K562 (cell line): ENCODE results near the gene ANAPC5. TPM values are rescaled to one million over a fixed set of nuclear protein-coding genes. Genes with fewer than 3 reads are reported as not detected.

ENCODE experiments used
- CHD2 ChIP-seq: IDR thresholded peaks from 2 replicates; pipeline ENCODE4 v1.6.1; 2011; ENCODE audit warnings: low read depth, low read length
- ELF1 ChIP-seq: fragments of 200-800 bp; sonication (Bioruptor generic); IDR thresholded peaks from 2 replicates; pipeline ENCODE4 v1.6.1; 2016; ENCODE audit warnings: missing genetic modification characterization, missing compliant biosample characterization
- ELK3 ChIP-seq: fragments of 450-650 bp; formaldehyde crosslinking; IDR thresholded peaks from 2 replicates; pipeline ENCODE4 v1.4.0; 2020; ENCODE audit warnings: mild to moderate bottlenecking
- FOXK1 ChIP-seq: sonication (generic); formaldehyde crosslinking; IDR thresholded peaks from 2 replicates; pipeline ENCODE4 v1.8.0; 2022; ENCODE audit warnings: missing genetic modification reagents, mild to moderate bottlenecking, borderline replicate concordance
- FUS ChIP-seq: fragments of 200-400 bp; formaldehyde crosslinking; optimal IDR thresholded peaks from 2 replicates; pipeline ENCODE3; 2017; ENCODE audit warnings: low read depth, low read length
- HEY1 ChIP-seq: fragments of 250-450 bp; sonication (Bioruptor Pico); IDR thresholded peaks from 2 replicates; pipeline ENCODE4 v1.5.0; 2020; ENCODE audit warnings: mild to moderate bottlenecking, moderate library complexity, borderline replicate concordance
- KDM1A ChIP-seq, 2 experiments: fragments of 450-650 bp; IDR thresholded peaks; 2 replicates each; pipeline ENCODE4 v1.6.1; 2016; ENCODE audit warnings: mild to moderate bottlenecking in 2 of 2
- MCM5 ChIP-seq: fragments of 450-650 bp; IDR thresholded peaks from 2 replicates; pipeline ENCODE4 v1.6.1; 2016; ENCODE audit warnings: low read depth
- NKRF ChIP-seq: fragments of 450-650 bp; IDR thresholded peaks from 2 replicates; pipeline ENCODE4 v1.6.1; 2016; ENCODE audit warnings: borderline replicate concordance
- PHF8 ChIP-seq: fragments of 200-600 bp; sonication (generic); IDR thresholded peaks from 2 replicates; pipeline ENCODE4 v1.6.1; 2012; ENCODE audit warnings: mixed run types, mild to moderate bottlenecking, inconsistent platforms, low read length, moderate library complexity, borderline replicate concordance
- PRDM10 ChIP-seq: fragments of 450-650 bp; IDR thresholded peaks from 2 replicates; pipeline ENCODE4 v1.6.1; 2018; ENCODE audit not compliant: partially characterized antibody
- PRMT5 ChIP-seq: sonication (generic); formaldehyde crosslinking; IDR thresholded peaks from 2 replicates; pipeline ENCODE4 v1.5.0; 2020; ENCODE audit warnings: missing genetic modification reagents
- RAD21 ChIP-seq, 2 experiments: fragments of 250-450 bp in 1 of 2; fragments of 450-650 bp in 1 of 2; sonication (Bioruptor Pico) in 1 of 2; formaldehyde crosslinking in 1 of 2; IDR thresholded peaks in 1 of 2; conservative IDR thresholded peaks in 1 of 2; 2 replicates each; pipeline versions ENCODE4 v1.4.0 to v1.8.0; 2020 to 2022; ENCODE audit warnings: mild to moderate bottlenecking in 2 of 2, moderate library complexity in 1 of 2
- RBM25 ChIP-seq: fragments of 200-400 bp; formaldehyde crosslinking; IDR thresholded peaks from 2 replicates; pipeline ENCODE4 v1.6.1; 2018; ENCODE audit warnings: low read length, low read depth, moderate library complexity; ENCODE audit not compliant: severe bottlenecking
- TCFL5 ChIP-seq: fragments of 250-450 bp; sonication (Bioruptor Pico); conservative IDR thresholded peaks from 2 replicates; pipeline ENCODE4 v1.6.1; 2021; ENCODE audit warnings: mild to moderate bottlenecking, moderate library complexity, matching md5 sums
- TFAM ChIP-seq: fragments of 250-450 bp; sonication (Bioruptor Pico); conservative IDR thresholded peaks from 2 replicates; pipeline ENCODE4 v1.5.0; 2021; ENCODE audit warnings: mild to moderate bottlenecking, moderate library complexity
- ZBTB26 ChIP-seq: fragments of 450-650 bp; formaldehyde crosslinking; IDR thresholded peaks from 2 replicates; pipeline ENCODE4 v1.4.0; 2022; ENCODE audit warnings: missing genetic modification characterization
- ZFP30 ChIP-seq: fragments of 250-450 bp; sonication (Bioruptor Pico); IDR thresholded peaks from 2 replicates; pipeline ENCODE4 v1.8.0; 2022; ENCODE audit warnings: moderate library complexity, mild to moderate bottlenecking, inconsistent platforms, borderline replicate concordance
- ZNF217 ChIP-seq: sonication (generic); formaldehyde crosslinking; IDR thresholded peaks from 2 replicates; pipeline ENCODE4 v1.8.0; 2022; ENCODE audit warnings: mild to moderate bottlenecking, missing genetic modification reagents
- ZNF717 ChIP-seq: fragments of 250-450 bp; sonication (Bioruptor Pico); IDR thresholded peaks from 2 replicates; pipeline ENCODE4 v1.5.0; 2021
- polyA plus RNA-seq, 8 experiments: library from polyadenylated mRNA; depleted of rRNA in 4 of 8; stranded (reverse) in 5 of 8; unstranded in 3 of 8; fragments of >200 nt; fragmentation: Nextera tagmentation in 2 of 8; fragmentation: Illumina TruSeq in 1 of 8; extraction: Ambion mirVana in 2 of 8; extraction: Trizol in 1 of 8; gene quantifications; 2 replicates each; pipeline versions ENCODE4 v1.2.1 to v1.2.3, GENCODE V29; 2011 to 2014; ENCODE audit warnings: inconsistent platforms in 1 of 8, missing spikeins in 1 of 8
- total RNA-seq, 7 experiments: library from RNA; depleted of rRNA in 6 of 7; stranded (reverse); fragments of >200 nt in 6 of 7; fragmentation: Illumina TruSeq in 2 of 7; extraction: Trizol in 2 of 7; gene quantifications; 2 replicates each; pipeline versions ENCODE4 v1.2.1 to v1.2.3, GENCODE V29; 2011 to 2021; ENCODE audit warnings: low replicate concordance in 1 of 7

ANAPC5 gene
- total and polyA plus RNA-seq, 9 of the 15 experiments (the other 6 are each of a cell fraction or from before 2014, with no cell fraction given): 136 to 315 (median 197) TPM

- TF ChIP-seq FOXK1 (CRISPR knock-in tag): no peak
- peak; percentile 79; the same call in 1 of the 2 replicates for TF ChIP-seq PHF8
- TF ChIP-seq ZNF217 (CRISPR knock-in tag): no peak
- no peak for TF ChIP-seq TCFL5 (CRISPR knock-in tag)
- TF ChIP-seq HEY1 (CRISPR knock-in tag): no peak
- no peak for TF ChIP-seq ELK3 (CRISPR knock-in tag)
- no peak for TF ChIP-seq CHD2
- TF ChIP-seq FUS: no peak
- TF ChIP-seq ZBTB26: no peak
- TF ChIP-seq PRMT5 (CRISPR knock-in tag): no peak
- no peak for TF ChIP-seq ZNF717 (CRISPR knock-in tag)
- TF ChIP-seq PRDM10: no peak
- TF ChIP-seq ELF1 (tag): peak; percentile 63; the same call in 1 of the 2 replicates
- no peak for TF ChIP-seq ZFP30 (CRISPR knock-in tag)
- no peak for TF ChIP-seq KDM1A (IDR thresholded peaks at IDR 0.05)
- no peak for TF ChIP-seq MCM5
- no peak for TF ChIP-seq RAD21 (CRISPR knock-in tag; conservative IDR thresholded peaks at IDR 0.05 in 1 of 2, IDR thresholded peaks at IDR 0.05 in 1 of 2)
- TF ChIP-seq NKRF: no peak
- TF ChIP-seq RBM25: peak; percentile 47
- no peak for TF ChIP-seq TFAM (CRISPR knock-in tag)
Measured at GRCh38 chr12:121296618-121297434, 55.4 kb downstream of the ANAPC5 start, which contains the start of gene CAMKK2 (continued).
